B cell (primary cell): ENCODE results near the gene ADAM19. TPM values are rescaled to one million over a fixed set of nuclear protein-coding genes. Genes with fewer than 3 reads are reported as not detected.

Source experiments
- ATAC-seq: fragments of 200-7000 bp; cut with Tn5 transposase; one replicate; pipeline ENCODE4 v1.10.0; 2021; ENCODE audit warnings: low read depth, mild to moderate bottlenecking, moderate number of reproducible peaks, moderate library complexity
- CTCF ChIA-PET: fragments of 350-600 bp; sonication (Branson Sonifier 250); formaldehyde crosslinking; loops from one replicate; lab custom pipeline; 2021; ENCODE audit warnings: antibody characterized with exemption, inconsistent platforms; lab: Charles Lee
- POLR2A ChIA-PET: fragments of 350-600 bp; sonication (Branson Sonifier 250); formaldehyde crosslinking; loops from one replicate; lab custom pipeline; 2021; ENCODE audit warnings: antibody characterized with exemption; lab: Charles Lee
- DNase-seq: peaks from one replicate; pipeline ENCODE4 v3.0.0; 2013
- H2AFZ ChIP-seq: 2 replicates; pipeline ENCODE4 v1.6.1; 2012; ENCODE audit warnings: mild to moderate bottlenecking, low read depth, low read length; ENCODE audit not compliant: insufficient read depth, poor library complexity, severe bottlenecking
- H3K27ac ChIP-seq, 2 donors: 1 replicate in 1 of 2; 2 replicates in 1 of 2; pipeline ENCODE4 v1.5.1; 2012 to 2013; ENCODE audit warnings: low read length in 2 of 2, mild to moderate bottlenecking in 2 of 2, moderate library complexity in 1 of 2
- H3K27me3 ChIP-seq, 4 experiments: fragments of 200-600 bp in 1 of 4; sonication (generic) in 1 of 4; replicated peaks in 1 of 4; 1 replicate in 2 of 4; 2 replicates in 2 of 4; pipeline versions ENCODE4 v1.6.1 to v1.7.0; 2013 to 2016; ENCODE audit warnings: low read length in 3 of 4, mild to moderate bottlenecking in 2 of 4, mixed read lengths in 1 of 4, moderate library complexity in 1 of 4; ENCODE audit not compliant: insufficient read depth in 4 of 4, control insufficient read depth in 3 of 4; ENCODE audit errors: control extremely low read depth in 1 of 4
- H3K36me3 ChIP-seq, 2 experiments: replicated peaks in 1 of 2; 1 replicate in 1 of 2; 2 replicates in 1 of 2; pipeline versions ENCODE4 v1.6.1 to v1.7.1; 2013; ENCODE audit warnings: low read length in 1 of 2; ENCODE audit not compliant: insufficient read depth in 2 of 2, control insufficient read depth in 1 of 2; ENCODE audit errors: control extremely low read depth in 1 of 2, extremely low read depth in 1 of 2
- H3K4me1 ChIP-seq, 2 donors: fragments of 200-600 bp in 1 of 2; sonication (generic) in 1 of 2; 1 replicate in 1 of 2; 2 replicates in 1 of 2; pipeline versions ENCODE4 v1.5.1 to v1.6.1; 2013 to 2017; ENCODE audit warnings: low read length in 2 of 2; ENCODE audit not compliant: control insufficient read depth in 2 of 2, insufficient read depth in 2 of 2
- H3K4me2 ChIP-seq: replicated peaks from 2 replicates; pipeline ENCODE3; 2012; ENCODE audit warnings: mild to moderate bottlenecking, low read depth, low read length; ENCODE audit not compliant: poor library complexity, severe bottlenecking
- H3K4me3 ChIP-seq, 5 experiments: fragments of 200-600 bp in 1 of 5; sonication (generic) in 1 of 5; 1 replicate in 3 of 5; 2 replicates in 2 of 5; pipeline versions ENCODE4 v1.5.1 to v1.7.0; 2011 to 2016; ENCODE audit warnings: low read length in 4 of 5, mild to moderate bottlenecking in 4 of 5, low read depth in 2 of 5, control low read depth in 1 of 5, moderate library complexity in 1 of 5; ENCODE audit not compliant: insufficient read depth in 1 of 5; ENCODE audit errors: control extremely low read depth in 1 of 5, extremely low read depth in 1 of 5
- H3K79me2 ChIP-seq: fragments of 200-600 bp; sonication (generic); one replicate; pipeline ENCODE4 v1.6.0; 2016; ENCODE audit warnings: low read length; ENCODE audit not compliant: control insufficient read depth, insufficient read depth
- H3K9ac ChIP-seq: fragments of 200-600 bp; sonication (generic); 2 replicates; pipeline ENCODE4 v1.6.1; 2017; ENCODE audit warnings: mild to moderate bottlenecking, low read length, moderate library complexity
- H3K9me3 ChIP-seq, 3 donors: one replicate each; pipeline versions ENCODE4 v1.6.1 to v1.7.1; 2013; ENCODE audit warnings: low read length in 2 of 3; ENCODE audit not compliant: control insufficient read depth in 2 of 3, insufficient read depth in 1 of 3; ENCODE audit errors: control extremely low read depth in 1 of 3
- H4K20me1 ChIP-seq: 2 replicates; pipeline ENCODE4 v1.6.0; 2012; ENCODE audit warnings: mild to moderate bottlenecking, low read length; ENCODE audit not compliant: insufficient read depth, control insufficient read depth, poor library complexity, severe bottlenecking
- H3K27ac Mint-ChIP-seq: one replicate; pipeline ENCODE4 v1.8.0; 2021; ENCODE audit warnings: mixed read lengths
- H3K27me3 Mint-ChIP-seq: one replicate; pipeline ENCODE4 v1.8.0; 2021; ENCODE audit warnings: mixed read lengths
- H3K4me1 Mint-ChIP-seq: one replicate; pipeline ENCODE4 v1.8.0; 2021; ENCODE audit warnings: mixed read lengths
- H3K4me3 Mint-ChIP-seq: one replicate; pipeline ENCODE4 v1.8.0; 2021; ENCODE audit warnings: mixed read lengths
- H3K9me3 Mint-ChIP-seq: one replicate; pipeline ENCODE4 v1.8.0; 2022; ENCODE audit warnings: mixed read lengths; ENCODE audit not compliant: insufficient read depth
- EZH2 ChIP-seq: IDR thresholded peaks from 2 replicates; pipeline ENCODE4 v1.6.1; 2012; ENCODE audit warnings: borderline replicate concordance, low read depth, mild to moderate bottlenecking, moderate library complexity, low read length; ENCODE audit not compliant: insufficient read depth, poor library complexity, severe bottlenecking
- WGBS: methylation state at CpG from one replicate; pipeline ENCODE4 v1.1.5; 2013; ENCODE audit warnings: missing lambda C conversion rate; ENCODE audit not compliant: insufficient coverage; 5-methylcytosine and 5-hydroxymethylcytosine counted together
- intact Hi-C: fragments of 100-400 bp; cut with micrococcal nuclease; formaldehyde crosslinking; loops from one replicate; pipeline ENCODE4 v1.10.0; 2022
- polyA plus RNA-seq: library from polyadenylated mRNA; depleted of rRNA; stranded (reverse); fragments of >200 nt; gene quantifications from 2 replicates; pipeline ENCODE4 v1.2.3, GENCODE V29; 2012
- total RNA-seq, 2 donors: library from RNA; stranded (reverse); fragments of 120-200 nt in 1 of 2; gene quantifications; 1 replicate in 1 of 2; 2 replicates in 1 of 2; pipeline versions ENCODE4 v1.2.3 to v1.2.4, GENCODE V29; 2013 to 2022
- TF ChIP-seq, protein P1 (sequence below): fragments of 200-600 bp; IDR thresholded peaks from one replicate; pipeline ENCODE4 v1.8.0; 2022; ENCODE audit warnings: antibody characterized with exemption, mild to moderate bottlenecking

Gene ADAM19
- total and polyA plus RNA-seq, 2 donors (not counting 1 experiment from before 2014, with no cell fraction given) = 110 to 171 TPM

DNA sequence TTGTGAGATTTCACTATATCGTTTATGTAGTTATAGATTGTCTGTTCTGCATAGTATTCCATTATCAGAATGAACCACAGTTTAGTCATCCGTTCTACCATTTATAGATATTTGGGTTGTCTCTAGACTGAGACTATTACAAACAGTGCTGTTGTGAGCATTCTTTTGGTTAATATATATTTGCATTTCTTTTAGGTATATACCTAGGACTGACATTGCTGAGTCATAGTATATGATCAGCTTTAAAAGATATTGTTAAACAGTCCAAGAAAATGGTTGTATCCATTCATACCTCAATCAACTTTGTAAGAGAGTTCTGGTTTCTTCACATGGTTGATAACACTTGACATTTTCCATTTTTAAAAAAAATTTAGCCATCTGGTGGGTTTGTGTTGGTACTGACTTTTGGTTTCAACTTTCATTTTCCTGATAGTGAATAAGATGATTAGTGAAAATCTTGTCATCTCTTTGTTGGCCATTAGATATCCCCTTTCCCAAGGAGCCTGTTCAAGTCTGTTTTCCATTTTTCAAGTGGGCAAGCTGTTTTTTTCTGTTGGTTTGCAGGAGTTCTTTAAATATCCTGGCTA is 22.9 kb upstream of the ADAM19 start:
- Histone ChIP-seq H3K27me3 (no peaks in the 10 kb centered on the region), H2AFZ (no peak overlapping the region), H3K4me2 (peak overlapping the region; percentile 60), H3K27ac (peak overlapping the region; percentile 92 to 97), H4K20me1 (no peaks in the 10 kb centered on the region), H3K4me3 (peak overlapping the region in 1 of 5 experiments; percentile 31), H3K4me1 (peaks cover 89 to 95% of the 10 kb centered on the region in 2 donors), H3K9me3 (peaks cover 0 to 5% (median 4%) of the 10 kb centered on the region in 3 donors), H3K79me2 (peaks cover 13% of the 10 kb centered on the region), H3K36me3 (no peaks in the 10 kb centered on the region), H3K9ac (peak overlapping the region; percentile 20)
- ATAC-seq (peak; percentile 10), DNase-seq (peak; percentile 60)
- CTCF ChIA-PET = interaction anchor here (7.4 kb wide), 1 partner anchor 29 kb away, joined by 67 read pairs; no protein-coding TSS in a partner anchor
- Mint-ChIP-seq H3K4me3 (peak overlapping the region; percentile 63), H3K27me3 (no peaks in the 10 kb centered on the region), H3K27ac (peak overlapping the region; percentile 85), H3K4me1 (peaks cover 91% of the 10 kb centered on the region), H3K9me3 (no peaks in the 10 kb centered on the region)
- POLR2A ChIA-PET = interaction anchor here (1.4 kb wide), 1 partner anchor 30 kb away, joined by 3 read pairs; no protein-coding TSS in a partner anchor
- intact Hi-C loops = loop anchor here (1.0 to 5.0 kb wide), 3 partner anchors 27 to 326 kb away; no protein-coding TSS in a partner anchor
- no CpG with 5 or more reads among the region's 2 CpGs for WGBS
- TF ChIP-seq, protein P1, sequence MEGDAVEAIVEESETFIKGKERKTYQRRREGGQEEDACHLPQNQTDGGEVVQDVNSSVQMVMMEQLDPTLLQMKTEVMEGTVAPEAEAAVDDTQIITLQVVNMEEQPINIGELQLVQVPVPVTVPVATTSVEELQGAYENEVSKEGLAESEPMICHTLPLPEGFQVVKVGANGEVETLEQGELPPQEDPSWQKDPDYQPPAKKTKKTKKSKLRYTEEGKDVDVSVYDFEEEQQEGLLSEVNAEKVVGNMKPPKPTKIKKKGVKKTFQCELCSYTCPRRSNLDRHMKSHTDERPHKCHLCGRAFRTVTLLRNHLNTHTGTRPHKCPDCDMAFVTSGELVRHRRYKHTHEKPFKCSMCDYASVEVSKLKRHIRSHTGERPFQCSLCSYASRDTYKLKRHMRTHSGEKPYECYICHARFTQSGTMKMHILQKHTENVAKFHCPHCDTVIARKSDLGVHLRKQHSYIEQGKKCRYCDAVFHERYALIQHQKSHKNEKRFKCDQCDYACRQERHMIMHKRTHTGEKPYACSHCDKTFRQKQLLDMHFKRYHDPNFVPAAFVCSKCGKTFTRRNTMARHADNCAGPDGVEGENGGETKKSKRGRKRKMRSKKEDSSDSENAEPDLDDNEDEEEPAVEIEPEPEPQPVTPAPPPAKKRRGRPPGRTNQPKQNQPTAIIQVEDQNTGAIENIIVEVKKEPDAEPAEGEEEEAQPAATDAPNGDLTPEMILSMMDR = no peak
- no peak for TF ChIP-seq EZH2

DNA sequence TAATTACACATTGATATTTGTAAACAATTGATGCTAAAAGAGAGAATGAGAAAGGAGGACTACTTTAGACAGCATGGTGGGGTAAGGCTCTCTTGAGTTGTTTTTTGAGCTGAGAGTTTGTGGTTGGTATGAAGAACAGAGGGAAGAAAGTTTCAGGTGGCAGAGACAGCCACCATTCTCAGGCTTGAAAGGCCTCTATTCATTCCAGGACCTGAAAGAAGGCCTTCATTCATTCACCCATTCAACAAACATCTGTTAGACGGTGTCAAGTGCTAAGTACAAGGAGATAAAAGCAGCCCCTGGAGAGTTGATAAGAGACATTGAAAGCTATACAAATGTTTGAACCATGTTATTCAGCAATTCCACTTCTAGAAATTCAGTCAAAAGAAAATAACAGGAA is 21.7 kb upstream of the ADAM19 start:
- H3K27ac ChIP-seq = peak overlapping the region; percentile 92 to 97
- peak overlapping the region; percentile 60 for H3K4me2 ChIP-seq
- ChIA-PET POLR2A (interaction anchor here (0.6 to 2.9 kb wide), 5 partner anchors 12 to 57 kb away, joined by 3 to 30 read pairs (median 3); no protein-coding TSS in a partner anchor), CTCF (interaction anchor here (0.6 to 7.4 kb wide), 14 partner anchors 11 to 165 kb away, joined by 3 to 67 read pairs (median 6); partner anchors contain the start of genes ADAM19 and SOX30)
- H3K79me2 ChIP-seq = peaks cover 20% of the 10 kb centered on the region
- H2AFZ ChIP-seq = no peak overlapping the region
- Mint-ChIP-seq H3K4me3 (peak overlapping the region; percentile 45), H3K27me3 (no peaks in the 10 kb centered on the region), H3K27ac (peak overlapping the region; percentile 85), H3K4me1 (peaks cover 91% of the 10 kb centered on the region), H3K9me3 (no peaks in the 10 kb centered on the region)
- peaks cover 89 to 95% of the 10 kb centered on the region in 2 donors for H3K4me1 ChIP-seq
- no peak for ATAC-seq
- TF ChIP-seq, protein P1 = no peak
- no peak for TF ChIP-seq EZH2
- peak overlapping the region; percentile 20 for H3K9ac ChIP-seq
- intact Hi-C loops = loop anchor here (2.0 to 5.0 kb wide), 3 partner anchors 54 to 325 kb away; no protein-coding TSS in a partner anchor
- no peaks in the 10 kb centered on the region for H4K20me1 ChIP-seq
- H3K4me3 ChIP-seq = peak overlapping the region in 1 of 5 experiments; percentile 31
- no CpG with 5 or more reads among the region's 1 CpG for WGBS
- no peak for DNase-seq
- no peaks in the 10 kb centered on the region for H3K36me3 ChIP-seq
- no peaks in the 10 kb centered on the region for H3K27me3 ChIP-seq
- peaks cover 0 to 5% (median 4%) of the 10 kb centered on the region in 3 donors for H3K9me3 ChIP-seq
